ENCODE results near the gene ISG20. TPM values are rescaled to one million over a fixed set of nuclear protein-coding genes. Genes with fewer than 3 reads are reported as not detected.
A peak's percentile ranks its signal among the peaks of the same experiment; 100 is the strongest.

ISG20 gene
- total RNA-seq, result 100 to 1,000 TPM; 209 to 215 TPM

GRCh38 chr15:88638626-88639372 lies at the start of gene ISG20:
Gene ISG20 (plus strand): TSS chr15:88639016. CDS start chr15:88639367, 351 bp downstream.
- Mint-ChIP-seq H3K36me3 (peaks cover 34% of the 10 kb centered on the region), H3K27me3 (no peaks in the 10 kb centered on the region), H3K4me3 (peak within 1 kb of the TSS; percentile 98), H3K4me1 (peaks cover 58% of the 10 kb centered on the region), H3K9me3 (no peaks in the 10 kb centered on the region), H3K27ac (peak within 1 kb of the TSS; percentile 100)
- POLR2A ChIA-PET, result interaction anchor here (0.8 to 1.2 kb wide), 8 partner anchors 17 to 274 kb away, joined by 3 to 8 read pairs (median 3); partner anchors contain the start of genes MRPL46 and MRPS11
- ATAC-seq (ENCODE audit: low read depth), result peak; percentile 85
- peak; percentile 89 for DNase-seq

- Mint-ChIP-seq H3K4me3 (no peak overlapping the region), H3K36me3 (no peaks in the 10 kb centered on the region), H3K27ac (no peak overlapping the region), H3K27me3 (peaks cover 19% of the 10 kb centered on the region), H3K9me3 (no peaks in the 10 kb centered on the region), H3K4me1 (no peaks in the 10 kb centered on the region)
- ATAC-seq (ENCODE audit: low read depth), result no peak
- DNase-seq, result no peak
- POLR2A ChIA-PET, result no interaction called here
Measured at GRCh38 chr15:88590759-88591158, 48.1 kb upstream of the ISG20 start.

GRCh38 chr15:88591384-88591783 lies 47.4 kb upstream of the ISG20 start:
- Mint-ChIP-seq H3K4me3 (no peak overlapping the region), H3K9me3 (no peaks in the 10 kb centered on the region), H3K4me1 (no peaks in the 10 kb centered on the region), H3K36me3 (no peaks in the 10 kb centered on the region), H3K27ac (no peak overlapping the region), H3K27me3 (peaks cover 13% of the 10 kb centered on the region)
- DNase-seq, result no peak
- POLR2A ChIA-PET, result no interaction called here
- ATAC-seq (ENCODE audit: low read depth), result no peak

- no peak for DNase-seq
- no peak for ATAC-seq (ENCODE audit: low read depth)
- no peak overlapping the region for H3K4me3 Mint-ChIP-seq
- H3K36me3 Mint-ChIP-seq, result no peaks in the 10 kb centered on the region
- H3K4me1 Mint-ChIP-seq, result peaks cover 1% of the 10 kb centered on the region
- no peak overlapping the region for H3K27ac Mint-ChIP-seq
- peaks cover 63% of the 10 kb centered on the region for H3K27me3 Mint-ChIP-seq
- POLR2A ChIA-PET, result no interaction called here
- no peaks in the 10 kb centered on the region for H3K9me3 Mint-ChIP-seq
Measured at GRCh38 chr15:88603885-88604284, 34.9 kb upstream of the ISG20 start.

GRCh38 chr15:88604381-88605188 lies 34.2 kb upstream of the ISG20 start:
- peak overlapping the region; percentile 25 for H3K4me3 Mint-ChIP-seq

GRCh38 chr15:88605189-88606069 lies 33.4 kb upstream of the ISG20 start:
- POLR2A ChIA-PET, result no interaction called here
- ATAC-seq (ENCODE audit: low read depth), result no peak
- peak; percentile 73 for DNase-seq
- H3K36me3 Mint-ChIP-seq, result no peaks in the 10 kb centered on the region
- H3K4me1 Mint-ChIP-seq, result peaks cover 1% of the 10 kb centered on the region
- H3K27ac Mint-ChIP-seq, result no peak overlapping the region
- peaks cover 73% of the 10 kb centered on the region for H3K27me3 Mint-ChIP-seq
- no peaks in the 10 kb centered on the region for H3K9me3 Mint-ChIP-seq
- H3K4me3 Mint-ChIP-seq, result no peak overlapping the region

More at GRCh38 chr15:88604381-88605188, 34.2 kb upstream of the ISG20 start:
- DNase-seq (no peak), ATAC-seq (ENCODE audit: low read depth) (no peak)
- POLR2A ChIA-PET, result no interaction called here
- Mint-ChIP-seq H3K36me3 (no peaks in the 10 kb centered on the region), H3K27ac (no peak overlapping the region), H3K4me1 (peaks cover 1% of the 10 kb centered on the region), H3K9me3 (no peaks in the 10 kb centered on the region), H3K27me3 (peaks cover 68% of the 10 kb centered on the region)

GRCh38 chr15:88606070-88606794 lies 32.6 kb upstream of the ISG20 start:
- Mint-ChIP-seq H3K4me3 (no peak overlapping the region), H3K27ac (no peak overlapping the region), H3K9me3 (no peaks in the 10 kb centered on the region), H3K4me1 (peaks cover 1% of the 10 kb centered on the region), H3K27me3 (peaks cover 73% of the 10 kb centered on the region), H3K36me3 (no peaks in the 10 kb centered on the region)
- ATAC-seq (ENCODE audit: low read depth) (no peak), DNase-seq (no peak)
- POLR2A ChIA-PET, result no interaction called here

- H3K36me3 Mint-ChIP-seq, result no peaks in the 10 kb centered on the region
- H3K4me1 Mint-ChIP-seq, result peaks cover 1% of the 10 kb centered on the region
- no peak overlapping the region for H3K4me3 Mint-ChIP-seq
- H3K27ac Mint-ChIP-seq, result no peak overlapping the region
- H3K9me3 Mint-ChIP-seq, result no peaks in the 10 kb centered on the region
- POLR2A ChIA-PET, result no interaction called here
- DNase-seq, result no peak
- peaks cover 70% of the 10 kb centered on the region for H3K27me3 Mint-ChIP-seq
- no peak for ATAC-seq (ENCODE audit: low read depth)
Measured at GRCh38 chr15:88607951-88608350, 30.9 kb upstream of the ISG20 start.

GRCh38 chr15:88608607-88609181 lies 30.1 kb upstream of the ISG20 start:
- Mint-ChIP-seq H3K4me1 (peaks cover 1% of the 10 kb centered on the region), H3K4me3 (no peak overlapping the region), H3K27ac (no peak overlapping the region), H3K36me3 (no peaks in the 10 kb centered on the region), H3K9me3 (no peaks in the 10 kb centered on the region), H3K27me3 (peaks cover 67% of the 10 kb centered on the region)
- DNase-seq (no peak), ATAC-seq (ENCODE audit: low read depth) (no peak)
- POLR2A ChIA-PET, result no interaction called here

- POLR2A ChIA-PET, result no interaction called here
- Mint-ChIP-seq H3K4me1 (no peaks in the 10 kb centered on the region), H3K9me3 (no peaks in the 10 kb centered on the region), H3K27me3 (peaks cover 61% of the 10 kb centered on the region), H3K36me3 (no peaks in the 10 kb centered on the region), H3K4me3 (no peak overlapping the region), H3K27ac (no peak overlapping the region)
- ATAC-seq (ENCODE audit: low read depth) (no peak), DNase-seq (no peak)
Measured at GRCh38 chr15:88609344-88610090, 29.3 kb upstream of the ISG20 start.

- H3K9me3 Mint-ChIP-seq, result no peaks in the 10 kb centered on the region
- POLR2A ChIA-PET, result no interaction called here
Measured at GRCh38 chr15:88610701-88611231, 28.1 kb upstream of the ISG20 start.

More at GRCh38 chr15:88610701-88611231, 28.1 kb upstream of the ISG20 start:
- H3K27ac Mint-ChIP-seq, result no peak overlapping the region
- DNase-seq, result no peak
- no peaks in the 10 kb centered on the region for H3K36me3 Mint-ChIP-seq
- no peak for ATAC-seq (ENCODE audit: low read depth)
- H3K27me3 Mint-ChIP-seq, result peaks cover 51% of the 10 kb centered on the region
- H3K4me1 Mint-ChIP-seq, result no peaks in the 10 kb centered on the region
- no peak overlapping the region for H3K4me3 Mint-ChIP-seq

Data from activated naive CD8-positive, alpha-beta T cell treated with anti-CD3 and anti-CD28 coated beads, Interleukin-2, amount 10 ng/mL, durations not matched to agents 7 days and 5 days (primary cell).